IPS-18c (cell line): Measurements from ENCODE around the gene FLRT1.

ENCODE experiments used
- H3K4me3 ChIP-seq: 2 replicates; pipeline ENCODE4 v1.7.0; 2013; ENCODE audit warnings: low read depth, mild to moderate bottlenecking, low read length, moderate library complexity; ENCODE audit not compliant: insufficient read depth
- H3K9me3 ChIP-seq: one replicate; pipeline ENCODE4 v1.6.1; 2013; ENCODE audit warnings: mild to moderate bottlenecking, low read length, moderate library complexity; ENCODE audit not compliant: control insufficient read depth, insufficient read depth

The FLRT1 gene

GRCh38 chr11:64051297-64051696, 15.6 kb downstream of the FLRT1 start:
- Histone ChIP-seq H3K4me3 (no peak overlapping the region), H3K9me3 (no peaks in the 10 kb centered on the region)

GRCh38 chr11:64052436-64052835, 16.7 kb downstream of the FLRT1 start:
- Histone ChIP-seq H3K4me3 (no peak overlapping the region), H3K9me3 (no peaks in the 10 kb centered on the region)

- no peaks in the 10 kb centered on the region for H3K9me3 ChIP-seq
- no peak overlapping the region for H3K4me3 ChIP-seq
Observed at GRCh38 chr11:64052938-64053622, 17.3 kb downstream of the FLRT1 start.

- Histone ChIP-seq H3K9me3 (no peaks in the 10 kb centered on the region), H3K4me3 (peak overlapping the region; percentile 15; the same call in 1 of the 2 replicates)
Observed at GRCh38 chr11:64053699-64054098, 18.0 kb downstream of the FLRT1 start.

GRCh38 chr11:64055077-64055476, 19.3 kb downstream of the FLRT1 start:
- no peak overlapping the region for H3K4me3 ChIP-seq
- no peaks in the 10 kb centered on the region for H3K9me3 ChIP-seq

GRCh38 chr11:64056213-64056785, 20.6 kb downstream of the FLRT1 start:
- Histone ChIP-seq H3K4me3 (no peak overlapping the region), H3K9me3 (no peaks in the 10 kb centered on the region)

GRCh38 chr11:64056861-64057260, 21.1 kb downstream of the FLRT1 start:
- H3K9me3 ChIP-seq = no peaks in the 10 kb centered on the region

GRCh38 chr11:64057890-64058289, 22.2 kb downstream of the FLRT1 start:
- Histone ChIP-seq H3K9me3 (no peaks in the 10 kb centered on the region), H3K4me3 (no peak overlapping the region)

More at GRCh38 chr11:64056861-64057260, 21.1 kb downstream of the FLRT1 start:
- H3K4me3 ChIP-seq = no peak overlapping the region

GRCh38 chr11:64058494-64058893, 22.8 kb downstream of the FLRT1 start:
- H3K4me3 ChIP-seq = no peak overlapping the region
- no peaks in the 10 kb centered on the region for H3K9me3 ChIP-seq

- Histone ChIP-seq H3K4me3 (no peak overlapping the region), H3K9me3 (no peaks in the 10 kb centered on the region)
Observed at GRCh38 chr11:64059339-64060140, 23.8 kb downstream of the FLRT1 start.

- Histone ChIP-seq H3K9me3 (no peaks in the 10 kb centered on the region), H3K4me3 (peak overlapping the region; percentile 36)
Observed at GRCh38 chr11:64060263-64060860, 24.6 kb downstream of the FLRT1 start.

- H3K9me3 ChIP-seq = no peaks in the 10 kb centered on the region
- peak overlapping the region; percentile 36; the same call in 1 of the 2 replicates for H3K4me3 ChIP-seq
Observed at GRCh38 chr11:64060861-64061444, 25.2 kb downstream of the FLRT1 start.

GRCh38 chr11:64062185-64063039, 26.7 kb downstream of the FLRT1 start:
- Histone ChIP-seq H3K4me3 (no peak overlapping the region), H3K9me3 (no peaks in the 10 kb centered on the region)

GRCh38 chr11:64063777-64064176, 28.0 kb downstream of the FLRT1 start:
- Histone ChIP-seq H3K4me3 (no peak overlapping the region), H3K9me3 (no peaks in the 10 kb centered on the region)

- H3K9me3 ChIP-seq = no peaks in the 10 kb centered on the region
- no peak overlapping the region for H3K4me3 ChIP-seq
Observed at GRCh38 chr11:64064374-64065140, 28.8 kb downstream of the FLRT1 start.

GRCh38 chr11:64065141-64065465, 29.4 kb downstream of the FLRT1 start:
- no peaks in the 10 kb centered on the region for H3K9me3 ChIP-seq
- no peak overlapping the region for H3K4me3 ChIP-seq
